GM12878 (cell line): ENCODE measurements around the gene DIDO1. TPM values are rescaled to one million over a fixed set of nuclear protein-coding genes. Genes with fewer than 3 reads are reported as not detected.

Experiments
- ATAC-seq: fragments of 200-7000 bp; cut with Tn5 transposase; 3 replicates; pipeline ENCODE4 v1.9.1; 2020; ENCODE audit warnings: mild to moderate bottlenecking, moderate library complexity
- BruUV-seq: library from RNA; stranded (reverse); fragments of 400-500 nt; replicated peaks from 2 replicates; lab custom pipeline; 2021; lab: Mats Ljungman, UMichigan
- CTCF ChIA-PET: fragments of 300-600 bp; sonication (Branson Sonifier 250); formaldehyde crosslinking; extraction: SDS; loops from one replicate; lab custom pipeline; 2021; ENCODE audit warnings: inconsistent platforms; lab: Yijun Ruan, JAX
- POLR2A ChIA-PET: fragments of 350-600 bp; formaldehyde crosslinking; extraction: SDS; loops from one replicate; lab custom pipeline; 2021; ENCODE audit warnings: inconsistent platforms; lab: Charles Lee
- RAD21 ChIA-PET: fragments of 300-600 bp; sonication (Branson Sonifier 250); formaldehyde crosslinking; loops from one replicate; lab custom pipeline; 2023; ENCODE audit warnings: antibody characterized with exemption; ENCODE audit not compliant: unreplicated experiment; lab: Charles Lee
- SMC1A ChIA-PET: fragments of 300-600 bp; sonication (Branson Sonifier 250); formaldehyde crosslinking; loops from one replicate; lab custom pipeline; 2023; ENCODE audit not compliant: unreplicated experiment, uncharacterized antibody; lab: Charles Lee
- DNase-seq: peaks from one replicate; pipeline ENCODE4 v3.0.0-alpha.2; 2011; ENCODE audit warnings: low read depth, low spot score
- FAIRE-seq: peaks from 3 replicates; lab custom pipeline; 2011; peaks lifted over from hg19 to GRCh38; lab: Jason Lieb, UNC
- H2AFZ ChIP-seq: 2 replicates; pipeline ENCODE4 v1.6.0; 2011; ENCODE audit warnings: low read depth, low read length, control low read depth; ENCODE audit not compliant: control insufficient read depth
- H3K27ac ChIP-seq: 2 replicates; pipeline ENCODE4 v1.5.1; 2011; ENCODE audit warnings: control low read depth; ENCODE audit not compliant: control insufficient read depth, insufficient read depth
- H3K27me3 ChIP-seq, 2 experiments: replicated peaks in 1 of 2; 2 replicates each; pipeline versions ENCODE4 v1.6.0 to v1.6.1; 2011; ENCODE audit warnings: low read length in 1 of 2; ENCODE audit not compliant: control insufficient read depth in 2 of 2, insufficient read depth in 2 of 2
- H3K36me3 ChIP-seq, 2 experiments: 2 replicates each; pipeline ENCODE4 v1.5.1; 2011; ENCODE audit warnings: low read length in 1 of 2; ENCODE audit not compliant: control insufficient read depth in 2 of 2, insufficient read depth in 2 of 2
- H3K4me1 ChIP-seq: 2 replicates; pipeline ENCODE4 v1.6.1; 2011; ENCODE audit warnings: mild to moderate bottlenecking, low read length, moderate library complexity, mixed read lengths; ENCODE audit not compliant: control insufficient read depth, insufficient read depth
- H3K4me2 ChIP-seq: 2 replicates; pipeline ENCODE4 v1.6.0; 2011; ENCODE audit warnings: control low read depth; ENCODE audit not compliant: control insufficient read depth, insufficient read depth
- H3K4me3 ChIP-seq: fragments of 200-600 bp; sonication (generic); 2 replicates; pipeline ENCODE4 v1.5.1; 2016
- H3K79me2 ChIP-seq: 2 replicates; pipeline ENCODE4 v1.6.0; 2011; ENCODE audit warnings: low read length; ENCODE audit not compliant: control insufficient read depth, insufficient read depth
- H3K9ac ChIP-seq: 2 replicates; pipeline ENCODE4 v1.8.0; 2011; ENCODE audit warnings: low read length, control low read depth, mixed read lengths; ENCODE audit not compliant: control insufficient read depth, insufficient read depth
- H3K9me3 ChIP-seq: replicated peaks from 3 replicates; pipeline ENCODE4 v1.5.1; 2011; ENCODE audit warnings: mild to moderate bottlenecking, low read length; ENCODE audit not compliant: control insufficient read depth, insufficient read depth
- H4K20me1 ChIP-seq: 2 replicates; pipeline ENCODE4 v1.6.0; 2011; ENCODE audit not compliant: control insufficient read depth, insufficient read depth
- BACH1 ChIP-seq: fragments of 450-650 bp; IDR thresholded peaks from 2 replicates; pipeline ENCODE4 v1.6.1; 2017; ENCODE audit warnings: mild to moderate bottlenecking, borderline replicate concordance
- CHD2 ChIP-seq: IDR thresholded peaks from 2 replicates; pipeline ENCODE4 v1.6.1; 2011; ENCODE audit warnings: low read depth, low read length, improper control_type of control experiment, borderline replicate concordance
- DPF2 ChIP-seq: fragments of 450-650 bp; IDR thresholded peaks from 2 replicates; pipeline ENCODE4 v1.6.1; 2017; ENCODE audit warnings: mild to moderate bottlenecking
- EZH2 ChIP-seq: IDR thresholded peaks from 2 replicates; pipeline ENCODE4 v1.6.1; 2012; ENCODE audit warnings: low read depth, mild to moderate bottlenecking, control low read depth, inconsistent platforms, low read length, borderline replicate concordance; ENCODE audit not compliant: control insufficient read depth
- FOS ChIP-seq: IDR thresholded peaks from 3 replicates; pipeline ENCODE4 v1.6.1; 2011; ENCODE audit warnings: borderline replicate concordance; ENCODE audit not compliant: insufficient read length; ENCODE audit errors: extremely low read depth
- FOXM1 ChIP-seq: IDR thresholded peaks from 2 replicates; pipeline ENCODE4 v1.6.1; 2012; ENCODE audit warnings: low read depth, mild to moderate bottlenecking, inconsistent platforms, low read length, moderate library complexity
- HDGF ChIP-seq: fragments of 450-650 bp; IDR thresholded peaks from 2 replicates; pipeline ENCODE4 v1.6.1; 2016; ENCODE audit warnings: antibody characterized with exemption
- MXI1 ChIP-seq: fragments of 150-350 bp; IDR thresholded peaks from 2 replicates; pipeline ENCODE4 v1.6.1; 2011; ENCODE audit warnings: low read depth, mild to moderate bottlenecking, inconsistent platforms, low read length, improper control_type of control experiment
- NBN ChIP-seq: fragments of 450-650 bp; IDR thresholded peaks from 2 replicates; pipeline ENCODE4 v1.6.1; 2016
- RCOR1 ChIP-seq: conservative IDR thresholded peaks from 2 replicates; pipeline ENCODE4 v1.6.1; 2012; ENCODE audit warnings: low read depth, low read length, improper control_type of control experiment
- SIX5 ChIP-seq: IDR thresholded peaks from 2 replicates; pipeline ENCODE4 v1.6.1; 2011; ENCODE audit warnings: mild to moderate bottlenecking, low read depth, low read length, moderate library complexity; ENCODE audit not compliant: severe bottlenecking
- SKIL ChIP-seq: fragments of 450-650 bp; IDR thresholded peaks from 2 replicates; pipeline ENCODE4 v1.6.1; 2017; ENCODE audit warnings: mild to moderate bottlenecking, low read depth, inconsistent platforms; ENCODE audit not compliant: poor library complexity, severe bottlenecking
- TAF1 ChIP-seq: IDR thresholded peaks from 2 replicates; pipeline ENCODE4 v1.6.1; 2011; ENCODE audit warnings: mild to moderate bottlenecking, low read depth, low read length, borderline replicate concordance
- TCF3 ChIP-seq: IDR thresholded peaks from 2 replicates; pipeline ENCODE4 v1.6.1; 2012; ENCODE audit warnings: low read depth, mild to moderate bottlenecking, low read length, borderline replicate concordance; ENCODE audit not compliant: insufficient read depth
- ZBTB11 ChIP-seq: fragments of 450-650 bp; formaldehyde crosslinking; IDR thresholded peaks from 2 replicates; pipeline ENCODE4 v1.5.0; 2022; ENCODE audit warnings: mild to moderate bottlenecking, missing genetic modification characterization
- WGBS: methylation state at CpG from one replicate; pipeline ENCODE4 v1.1.6; 2016; ENCODE audit warnings: low lambda C conversion rate; ENCODE audit not compliant: insufficient replicate concordance, insufficient coverage; ENCODE audit errors: missing lambda C conversion rate; 5-methylcytosine and 5-hydroxymethylcytosine counted together
- in situ Hi-C: fragments of 300-500 bp; cut with MboI; formaldehyde crosslinking; loops from 9 replicates; pipeline ENCODE4 v1.14.3; 2018; ENCODE audit warnings: mixed read lengths
- intact Hi-C: fragments of 100-400 bp; cut with micrococcal nuclease; formaldehyde crosslinking; loops from one replicate; pipeline ENCODE4 v1.14.2; 2022; ENCODE audit not compliant: unreplicated experiment
- polyA plus RNA-seq, 11 experiments: library from polyadenylated mRNA; depleted of rRNA in 4 of 11; unstranded in 6 of 11; stranded (reverse) in 5 of 11; fragments of >200 nt; fragmentation: Nextera tagmentation in 4 of 11; fragmentation: Illumina TruSeq in 1 of 11; extraction: Ambion mirVana in 4 of 11; extraction: Trizol in 1 of 11; gene quantifications; 1 replicate in 1 of 11; 2 replicates in 10 of 11; pipeline versions ENCODE4 v1.2.1 to v1.2.3, GENCODE V29; 2011 to 2016; ENCODE audit warnings: inconsistent platforms in 2 of 11, missing spikeins in 2 of 11, low read depth in 1 of 11
- total RNA-seq, 4 experiments: library from RNA; depleted of rRNA in 3 of 4; stranded (reverse); fragments of >200 nt in 3 of 4; fragmentation: Illumina TruSeq in 1 of 4; extraction: Trizol in 1 of 4; gene quantifications; 2 replicates each; pipeline versions ENCODE4 v1.2.1 to v1.2.3, GENCODE V29; 2013 to 2021
- TF ChIP-seq, protein P1 (sequence below), 3 experiments: IDR thresholded peaks in 2 of 3; conservative IDR thresholded peaks in 1 of 3; 2 replicates each; pipeline ENCODE4 v1.5.1; 2011; ENCODE audit warnings: low read depth in 3 of 3, low read length in 3 of 3, mild to moderate bottlenecking in 3 of 3, control low read depth in 2 of 3, moderate library complexity in 2 of 3, inconsistent platforms in 1 of 3, mixed read lengths in 1 of 3; ENCODE audit not compliant: control insufficient read depth in 2 of 3, insufficient read depth in 1 of 3; ENCODE audit errors: extremely low read depth in 1 of 3

Gene DIDO1
- total and polyA plus RNA-seq, 10 of the 15 experiments (the other 5 are each of a cell fraction or from before 2014, with no cell fraction given) = 5.5 to 56.4 (median 38.4) TPM

GRCh38 chr20:62890444-62890843 is 35.9 kb downstream of the DIDO1 start:
- in situ Hi-C loops = no loop called here
- no peak for TF ChIP-seq ZBTB11 (CRISPR knock-in tag)
- no peak for TF ChIP-seq SKIL
- no peak for TF ChIP-seq TAF1
- no peak for TF ChIP-seq FOS
- no peak for TF ChIP-seq SIX5
- no peak for TF ChIP-seq BACH1
- TF ChIP-seq HDGF = no peak
- TF ChIP-seq, protein P1, sequence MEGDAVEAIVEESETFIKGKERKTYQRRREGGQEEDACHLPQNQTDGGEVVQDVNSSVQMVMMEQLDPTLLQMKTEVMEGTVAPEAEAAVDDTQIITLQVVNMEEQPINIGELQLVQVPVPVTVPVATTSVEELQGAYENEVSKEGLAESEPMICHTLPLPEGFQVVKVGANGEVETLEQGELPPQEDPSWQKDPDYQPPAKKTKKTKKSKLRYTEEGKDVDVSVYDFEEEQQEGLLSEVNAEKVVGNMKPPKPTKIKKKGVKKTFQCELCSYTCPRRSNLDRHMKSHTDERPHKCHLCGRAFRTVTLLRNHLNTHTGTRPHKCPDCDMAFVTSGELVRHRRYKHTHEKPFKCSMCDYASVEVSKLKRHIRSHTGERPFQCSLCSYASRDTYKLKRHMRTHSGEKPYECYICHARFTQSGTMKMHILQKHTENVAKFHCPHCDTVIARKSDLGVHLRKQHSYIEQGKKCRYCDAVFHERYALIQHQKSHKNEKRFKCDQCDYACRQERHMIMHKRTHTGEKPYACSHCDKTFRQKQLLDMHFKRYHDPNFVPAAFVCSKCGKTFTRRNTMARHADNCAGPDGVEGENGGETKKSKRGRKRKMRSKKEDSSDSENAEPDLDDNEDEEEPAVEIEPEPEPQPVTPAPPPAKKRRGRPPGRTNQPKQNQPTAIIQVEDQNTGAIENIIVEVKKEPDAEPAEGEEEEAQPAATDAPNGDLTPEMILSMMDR (IDR thresholded peaks at IDR 0.05 in 2 of 3, conservative IDR thresholded peaks at IDR 0.05 in 1 of 3; ENCODE audit: control insufficient read depth in 2 of 3, extremely low read depth in 1 of 3, insufficient read depth in 1 of 3, low read depth in 3 of 3, low read length in 3 of 3) = no peak
- TF ChIP-seq CHD2 = no peak
- no peak for TF ChIP-seq TCF3
- no peak for TF ChIP-seq MXI1
- TF ChIP-seq FOXM1 = no peak
- no peak for TF ChIP-seq NBN
- no peak for TF ChIP-seq EZH2
- TF ChIP-seq RCOR1 = no peak
- no peak for TF ChIP-seq DPF2
- POLR2A ChIA-PET = no interaction called here

More at GRCh38 chr20:62890444-62890843, 35.9 kb downstream of the DIDO1 start:
- H3K27me3 ChIP-seq = no peaks in the 10 kb centered on the region
- H3K36me3 ChIP-seq = peaks cover 28 to 30% of the 10 kb centered on the region in 2 experiments
- no peak for FAIRE-seq
- H3K79me2 ChIP-seq = no peaks in the 10 kb centered on the region
- H3K4me3 ChIP-seq = no peak overlapping the region
- ChIA-PET RAD21 (no interaction called here), CTCF (interaction anchor here (1.1 kb wide), 1 partner anchor 13 kb away, joined by 4 read pairs; no protein-coding TSS in a partner anchor), SMC1A (no interaction called here)
- BruUV-seq = no TSS peak
- 94% methylated on average over 7 of the region's 7 CpGs for WGBS
- H3K4me2 ChIP-seq = no peak overlapping the region
- no peak overlapping the region for H3K9ac ChIP-seq
- H2AFZ ChIP-seq = no peak overlapping the region
- H3K27ac ChIP-seq = no peak overlapping the region
- no peaks in the 10 kb centered on the region; the same call in 1 of the 2 replicates for H4K20me1 ChIP-seq
- no peak for DNase-seq
- no peaks in the 10 kb centered on the region for H3K9me3 ChIP-seq
- intact Hi-C loops = no loop called here
- H3K4me1 ChIP-seq = no peaks in the 10 kb centered on the region
- ATAC-seq = no peak
